ENCODE data around the gene PARVG. TPM values are rescaled to one million over a fixed set of nuclear protein-coding genes. Genes with fewer than 3 reads are reported as not detected.

The PARVG gene
- 1 to 10 TPM; 2.0 to 3.0 (median 2.3) TPM for polyA plus RNA-seq (ENCODE audit: insufficient read length in 4 of 4)

- DNase-seq (ENCODE audit: low read depth in 4 of 4, low spot score in 2 of 4) = no peak
Measured at GRCh38 chr22:44180706-44181032, at the start of gene PARVG. PARVG (plus strand) TSS chr22:44180925; CDS start chr22:44183330, 2,405 bp downstream.

- no peak for DNase-seq (ENCODE audit: low read depth in 4 of 4, low spot score in 2 of 4)
Measured at GRCh38 chr22:44131412-44131811, 49.3 kb upstream of the PARVG start.

GRCh38 chr22:44131989-44132685 is 48.6 kb upstream of the PARVG start:
- no peak for DNase-seq (ENCODE audit: low read depth in 4 of 4, low spot score in 2 of 4)

GRCh38 chr22:44132724-44133123 is 48.0 kb upstream of the PARVG start:
- no peak for DNase-seq (ENCODE audit: low read depth in 4 of 4, low spot score in 2 of 4)

GRCh38 chr22:44133161-44133560 is 47.6 kb upstream of the PARVG start:
- no peak for DNase-seq (ENCODE audit: low read depth in 4 of 4, low spot score in 2 of 4)

GRCh38 chr22:44133901-44134571 is 46.7 kb upstream of the PARVG start:
- DNase-seq (ENCODE audit: low read depth in 4 of 4, low spot score in 2 of 4) = no peak

- no peak for DNase-seq (ENCODE audit: low read depth in 4 of 4, low spot score in 2 of 4)
Measured at GRCh38 chr22:44136112-44136511, 44.6 kb upstream of the PARVG start.

GRCh38 chr22:44136786-44137185 is 43.9 kb upstream of the PARVG start:
- no peak for DNase-seq (ENCODE audit: low read depth in 4 of 4, low spot score in 2 of 4)

GRCh38 chr22:44137415-44137814 is 43.3 kb upstream of the PARVG start:
- DNase-seq (ENCODE audit: low read depth in 4 of 4, low spot score in 2 of 4) = no peak

GRCh38 chr22:44139773-44140172 is 41.0 kb upstream of the PARVG start:
- DNase-seq (ENCODE audit: low read depth in 4 of 4, low spot score in 2 of 4) = no peak

- DNase-seq (ENCODE audit: low read depth in 4 of 4, low spot score in 2 of 4) = no peak
Measured at GRCh38 chr22:44142421-44143104, 38.2 kb upstream of the PARVG start.

GRCh38 chr22:44143105-44143474 is 37.6 kb upstream of the PARVG start:
- DNase-seq (ENCODE audit: low read depth in 4 of 4, low spot score in 2 of 4) = no peak

GRCh38 chr22:44143579-44143978 is 37.1 kb upstream of the PARVG start:
- DNase-seq (ENCODE audit: low read depth in 4 of 4, low spot score in 2 of 4) = no peak

GRCh38 chr22:44144046-44144569 is 36.6 kb upstream of the PARVG start:
- DNase-seq (ENCODE audit: low read depth in 4 of 4, low spot score in 2 of 4) = no peak

- no peak for DNase-seq (ENCODE audit: low read depth in 4 of 4, low spot score in 2 of 4)
Measured at GRCh38 chr22:44145544-44145943, 35.2 kb upstream of the PARVG start.

- DNase-seq (ENCODE audit: low read depth in 4 of 4, low spot score in 2 of 4) = no peak
Measured at GRCh38 chr22:44146088-44146861, 34.5 kb upstream of the PARVG start.

- DNase-seq (ENCODE audit: low read depth in 4 of 4, low spot score in 2 of 4) = no peak
Measured at GRCh38 chr22:44147008-44147645, 33.6 kb upstream of the PARVG start.

GRCh38 chr22:44147821-44148574 is 32.7 kb upstream of the PARVG start:
- DNase-seq (ENCODE audit: low read depth in 4 of 4, low spot score in 2 of 4) = no peak

- no peak for DNase-seq (ENCODE audit: low read depth in 4 of 4, low spot score in 2 of 4)
Measured at GRCh38 chr22:44151676-44152075, 29.0 kb upstream of the PARVG start.

- DNase-seq (ENCODE audit: low read depth in 4 of 4, low spot score in 2 of 4) = no peak
Measured at GRCh38 chr22:44153710-44154109, 27.0 kb upstream of the PARVG start.
